Stimulated activated CD8-positive, alpha-beta memory T cell treated with anti-CD3 and anti-CD28 coated beads, Interleukin-4, amount 100 ng/mL, for 48 hours (primary cell): ENCODE data around the gene YIPF1.
A peak's percentile ranks its signal among the peaks of the same experiment; 100 is the strongest.

ENCODE experiments used
- DNase-seq: peaks from one replicate; pipeline ENCODE4 v3.0.0-alpha.2; 2020

Gene YIPF1

GRCh38 chr1:53889304-53890298 lies at the start of gene YIPF1:
TSS of gene YIPF1 (minus strand) at chr1:53889797. CDS start at chr1:53888937, 860 bp downstream.
- peak; percentile 87 for DNase-seq

- no peak for DNase-seq
Measured at GRCh38 chr1:53938136-53938830, 48.7 kb upstream of the YIPF1 start.

- DNase-seq, result no peak
Measured at GRCh38 chr1:53936430-53936829, 46.8 kb upstream of the YIPF1 start.

- DNase-seq, result no peak
Measured at GRCh38 chr1:53934170-53934765, 44.7 kb upstream of the YIPF1 start.

- DNase-seq, result no peak
Measured at GRCh38 chr1:53931523-53931922, 41.9 kb upstream of the YIPF1 start.

- DNase-seq, result no peak
Measured at GRCh38 chr1:53930932-53931331, 41.3 kb upstream of the YIPF1 start.

GRCh38 chr1:53929246-53929960 lies 39.8 kb upstream of the YIPF1 start:
- no peak for DNase-seq

- no peak for DNase-seq
Measured at GRCh38 chr1:53927376-53927881, 37.8 kb upstream of the YIPF1 start.

- DNase-seq, result peak; percentile 41
Measured at GRCh38 chr1:53919675-53920066, 30.1 kb upstream of the YIPF1 start.

GRCh38 chr1:53918343-53918742 lies 28.7 kb upstream of the YIPF1 start:
- no peak for DNase-seq

- no peak for DNase-seq
Measured at GRCh38 chr1:53913352-53914033, 23.9 kb upstream of the YIPF1 start.

GRCh38 chr1:53911442-53911841 lies 21.8 kb upstream of the YIPF1 start:
- no peak for DNase-seq

GRCh38 chr1:53909946-53910345 lies 20.3 kb upstream of the YIPF1 start:
- no peak for DNase-seq

GRCh38 chr1:53906121-53906520 lies 16.5 kb upstream of the YIPF1 start:
- no peak for DNase-seq

- no peak for DNase-seq
Measured at GRCh38 chr1:53905509-53905908, 15.9 kb upstream of the YIPF1 start.

- no peak for DNase-seq
Measured at GRCh38 chr1:53902235-53903138, 12.9 kb upstream of the YIPF1 start.

GRCh38 chr1:53899708-53900107 lies 10.1 kb upstream of the YIPF1 start:
- no peak for DNase-seq

GRCh38 chr1:53899206-53899628 lies 9.6 kb upstream of the YIPF1 start:
- no peak for DNase-seq

- no peak for DNase-seq
Measured at GRCh38 chr1:53896635-53897229, 7.1 kb upstream of the YIPF1 start.

GRCh38 chr1:53895421-53895820 lies 5.8 kb upstream of the YIPF1 start:
- DNase-seq, result no peak
